Osteocyte (in vitro differentiated cells): ENCODE measurements around the gene ZCCHC9. TPM values are rescaled to one million over a fixed set of nuclear protein-coding genes. Genes with fewer than 3 reads are reported as not detected.
"Not testable (repeated sequence)": the region's sequence is repeated elsewhere in the genome, so short reads cannot be mapped to it uniquely, and the experiment has no call there.

Experiments used
- DNase-seq: peaks from one replicate; pipeline ENCODE4 v3.0.0; 2021; ENCODE audit warnings: mixed read lengths; ENCODE audit not compliant: unreplicated experiment; ENCODE audit errors: extremely low spot score
- H3K27ac Mint-ChIP-seq: one replicate; pipeline ENCODE4 v1.8.0; 2021; ENCODE audit warnings: mild to moderate bottlenecking, mixed read lengths; ENCODE audit not compliant: unreplicated experiment
- H3K27me3 Mint-ChIP-seq: one replicate; pipeline ENCODE4 v1.8.0; 2021; ENCODE audit warnings: mixed read lengths; ENCODE audit not compliant: unreplicated experiment
- H3K36me3 Mint-ChIP-seq: one replicate; pipeline ENCODE4 v1.8.0; 2021; ENCODE audit warnings: mixed read lengths; ENCODE audit not compliant: unreplicated experiment
- H3K4me1 Mint-ChIP-seq: one replicate; pipeline ENCODE4 v1.8.0; 2021; ENCODE audit warnings: mixed read lengths; ENCODE audit not compliant: unreplicated experiment
- H3K4me3 Mint-ChIP-seq: one replicate; pipeline ENCODE4 v1.8.0; 2021; ENCODE audit warnings: mild to moderate bottlenecking, moderate library complexity, mixed read lengths; ENCODE audit not compliant: unreplicated experiment
- H3K9me3 Mint-ChIP-seq: one replicate; pipeline ENCODE4 v1.8.0; 2021; ENCODE audit warnings: mixed read lengths; ENCODE audit not compliant: unreplicated experiment
- CTCF ChIP-seq: fragments of 200-600 bp; sonication (generic); IDR thresholded peaks from 2 replicates; pipeline ENCODE4 v1.5.0; 2021; ENCODE audit warnings: antibody characterized with exemption, mild to moderate bottlenecking, moderate library complexity
- total RNA-seq: library from RNA; stranded (reverse); gene quantifications from 2 replicates; pipeline ENCODE4 v1.2.1, GENCODE V29; 2021

Gene ZCCHC9
- total RNA-seq, 1 donor from 2014 or later = 17.3 TPM

- no peak for TF ChIP-seq CTCF
- no peak for DNase-seq
- no peak overlapping the region for H3K27ac Mint-ChIP-seq
- H3K27me3 Mint-ChIP-seq = no peaks in the 10 kb centered on the region
- H3K4me3 Mint-ChIP-seq = no peak overlapping the region
- no peaks in the 10 kb centered on the region for H3K36me3 Mint-ChIP-seq
- H3K9me3 Mint-ChIP-seq = no peaks in the 10 kb centered on the region
- peaks cover 4% of the 10 kb centered on the region for H3K4me1 Mint-ChIP-seq
These were observed 17.4 kb upstream of the ZCCHC9 start for GRCh38 chr5:81283976-81284375.

DNA sequence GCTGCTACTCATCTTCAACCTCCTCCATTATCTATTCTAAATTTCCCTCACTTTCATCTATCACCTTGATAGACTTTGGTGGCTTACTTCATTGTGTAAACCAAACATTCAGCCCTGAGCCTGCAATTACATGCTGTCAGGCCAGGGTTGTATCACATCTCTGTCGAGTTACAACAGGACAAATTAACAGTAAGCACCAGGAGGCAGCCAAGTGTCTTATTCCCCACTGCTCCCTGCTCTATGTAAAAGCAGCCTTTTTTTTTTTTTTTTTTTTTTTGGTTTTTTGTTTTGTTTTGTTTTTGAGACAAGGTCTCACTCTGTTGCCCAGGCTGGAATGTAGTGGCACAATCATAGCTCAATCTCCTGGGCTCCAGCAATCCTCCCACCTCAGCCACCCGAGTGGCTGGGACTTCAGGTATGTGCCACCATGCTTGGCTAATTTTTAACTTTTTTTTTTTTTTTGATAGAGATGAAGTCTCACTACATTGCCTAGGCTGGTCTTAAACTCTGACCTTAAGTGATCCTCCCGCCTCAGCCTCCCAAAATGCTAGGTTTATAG lies 15.2 kb upstream of the ZCCHC9 start:
- Mint-ChIP-seq H3K4me3 (no peak overlapping the region), H3K36me3 (peaks cover 2% of the 10 kb centered on the region), H3K27ac (no peak overlapping the region), H3K9me3 (no peaks in the 10 kb centered on the region), H3K27me3 (no peaks in the 10 kb centered on the region), H3K4me1 (peaks cover 17% of the 10 kb centered on the region)
- no peak for DNase-seq
- TF ChIP-seq CTCF = no peak

DNA sequence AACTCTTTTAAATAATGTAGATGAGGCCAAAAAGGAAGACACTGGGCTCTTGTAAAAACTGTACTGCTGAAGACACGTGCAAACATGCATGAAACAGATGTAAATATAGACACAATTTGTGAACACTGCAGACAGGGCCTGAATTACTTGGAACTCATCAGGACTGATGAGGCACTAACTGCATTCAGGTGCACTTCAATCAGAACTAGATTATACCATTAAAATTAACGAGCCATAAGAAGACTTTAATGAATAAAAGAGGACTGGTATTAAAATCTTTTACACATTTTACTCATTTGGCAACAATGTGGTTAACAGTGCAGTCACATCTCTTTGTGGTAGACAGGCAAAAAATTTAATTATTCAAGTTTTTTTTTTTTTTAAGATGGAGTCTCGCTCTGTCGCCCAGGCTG lies 13.4 kb upstream of the ZCCHC9 start:
- Mint-ChIP-seq H3K4me1 (peaks cover 17% of the 10 kb centered on the region), H3K9me3 (peaks cover 11% of the 10 kb centered on the region)
- no peak for DNase-seq

DNA sequence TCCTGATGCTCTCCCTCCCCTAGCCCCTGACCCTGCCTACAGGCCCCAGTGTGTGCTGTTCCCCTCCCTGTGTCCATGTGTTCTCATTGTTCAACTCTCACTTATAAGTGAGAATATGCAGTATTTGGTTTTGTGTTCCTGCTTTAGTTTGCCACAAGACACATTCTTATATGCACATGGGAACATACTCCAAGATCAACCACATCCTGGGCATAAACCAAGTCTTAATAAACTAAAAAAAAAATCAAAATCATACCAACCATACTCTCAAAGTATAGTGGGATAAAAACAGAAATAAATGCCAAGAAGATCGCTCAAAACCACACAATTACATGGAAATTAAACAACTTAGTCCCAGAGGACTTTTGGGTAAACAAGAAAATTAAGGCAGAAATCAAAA lies 11.2 kb upstream of the ZCCHC9 start:
- TF ChIP-seq CTCF = no peak
- Mint-ChIP-seq H3K9me3 (peaks cover 23% of the 10 kb centered on the region), H3K36me3 (peaks cover 14% of the 10 kb centered on the region), H3K4me3 (no peak overlapping the region), H3K4me1 (peaks cover 17% of the 10 kb centered on the region), H3K27me3 (no peaks in the 10 kb centered on the region), H3K27ac (peak overlapping the region; percentile 8)
- no peak for DNase-seq

More for the DNA sequence above, 13.4 kb upstream of the ZCCHC9 start:
- Mint-ChIP-seq H3K4me3 (no peak overlapping the region), H3K27ac (no peak overlapping the region), H3K27me3 (no peaks in the 10 kb centered on the region), H3K36me3 (peaks cover 6% of the 10 kb centered on the region)
- no peak for TF ChIP-seq CTCF

- no peak overlapping the region for H3K27ac Mint-ChIP-seq
- peaks cover 13% of the 10 kb centered on the region for H3K4me1 Mint-ChIP-seq
- DNase-seq = no peak
- H3K36me3 Mint-ChIP-seq = peaks cover 14% of the 10 kb centered on the region
- H3K9me3 Mint-ChIP-seq = peaks cover 23% of the 10 kb centered on the region
- H3K27me3 Mint-ChIP-seq = no peaks in the 10 kb centered on the region
- TF ChIP-seq CTCF = no peak
- no peak overlapping the region for H3K4me3 Mint-ChIP-seq
These were observed 9.3 kb upstream of the ZCCHC9 start for GRCh38 chr5:81292130-81292529.

DNA sequence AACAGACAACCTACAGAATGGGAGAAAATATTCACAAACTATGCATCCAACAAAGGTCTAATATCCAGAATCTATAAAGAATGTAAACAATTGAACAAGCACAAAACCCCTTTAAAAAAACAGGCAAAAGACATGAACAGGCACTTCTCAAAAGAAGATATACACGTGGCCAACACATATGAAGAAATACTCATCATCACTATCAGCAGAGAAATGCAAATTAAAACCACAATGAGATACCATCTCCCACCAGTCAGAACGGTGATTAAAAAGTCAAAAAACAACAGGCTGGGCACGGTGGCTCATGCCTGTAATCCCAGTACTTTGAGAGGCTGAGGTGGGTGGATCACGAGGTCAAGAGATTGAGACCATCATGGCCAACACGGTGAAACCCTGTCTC lies 7.4 kb upstream of the ZCCHC9 start:
- DNase-seq, H3K4me3 Mint-ChIP-seq, H3K27me3 Mint-ChIP-seq, H3K27ac Mint-ChIP-seq: not testable (repeated sequence)
- Mint-ChIP-seq H3K4me1 (peaks cover 13% of the 10 kb centered on the region), H3K9me3 (peaks cover 23% of the 10 kb centered on the region), H3K36me3 (peaks cover 14% of the 10 kb centered on the region)
